K562 (cell line): ENCODE measurements around the gene TCF19. TPM values are rescaled to one million over a fixed set of nuclear protein-coding genes. Genes with fewer than 3 reads are reported as not detected.

Experiments
- ATAC-seq: fragments of 200-7000 bp; cut with Tn5 transposase; 3 replicates; pipeline ENCODE4 v1.9.1; 2020; ENCODE audit warnings: moderate library complexity
- BruUV-seq: library from RNA; stranded (reverse); fragments of 400-500 nt; replicated peaks from 2 replicates; lab custom pipeline; 2021; lab: Mats Ljungman, UMichigan
- CTCF ChIA-PET: fragments of 300-600 bp; formaldehyde crosslinking; extraction: SDS; loops from one replicate; lab custom pipeline; 2021; ENCODE audit warnings: low intra/inter-chr PET ratio; lab: Yijun Ruan, JAX
- POLR2A ChIA-PET: fragments of 300-600, 350-650 bp; sonication (Branson Sonifier 250); formaldehyde crosslinking; extraction: SDS; loops from one replicate; lab custom pipeline; 2021; ENCODE audit warnings: antibody characterized with exemption, inconsistent platforms; lab: Yijun Ruan, JAX
- DNase-seq, 4 experiments: peaks; one replicate each; pipeline versions ENCODE4 v3.0.0 to v3.0.0-alpha.2; 2011 to 2018; ENCODE audit warnings: low spot score in 3 of 4, mixed read lengths in 3 of 4; ENCODE audit errors: extremely low read depth in 1 of 4
- FAIRE-seq: peaks from 2 replicates; lab custom pipeline; 2011; peaks lifted over from hg19 to GRCh38; lab: Jason Lieb, UNC
- H2AFZ ChIP-seq: 2 replicates; pipeline ENCODE4 v1.6.0; 2011; ENCODE audit warnings: low read depth, low read length, control low read depth, inconsistent platforms
- H3K27ac ChIP-seq: fragments of 200-600 bp; 3 replicates; pipeline ENCODE4 v1.8.0; 2011; ENCODE audit warnings: low read depth, mild to moderate bottlenecking, control low read depth, inconsistent platforms, low read length, moderate library complexity, mixed read lengths; ENCODE audit errors: extremely low read depth
- H3K27me3 ChIP-seq, 2 experiments: fragments of 300-600 bp in 1 of 2; 2 replicates in 1 of 2; 3 replicates in 1 of 2; pipeline versions ENCODE4 v1.6.0 to v1.8.0; 2011; ENCODE audit warnings: inconsistent platforms in 2 of 2, low read length in 2 of 2, mild to moderate bottlenecking in 1 of 2, mixed read lengths in 1 of 2, moderate library complexity in 1 of 2; ENCODE audit not compliant: control insufficient read depth in 2 of 2, insufficient read depth in 2 of 2
- H3K36me3 ChIP-seq: fragments of 300-600 bp; 3 replicates; pipeline ENCODE4 v1.8.0; 2011; ENCODE audit warnings: mild to moderate bottlenecking, low read length, inconsistent platforms; ENCODE audit not compliant: control insufficient read depth, insufficient read depth
- H3K4me1 ChIP-seq, 2 experiments: fragments of 200-600 bp in 1 of 2; replicated peaks in 1 of 2; 2 replicates in 1 of 2; 3 replicates in 1 of 2; pipeline versions ENCODE4 v1.5.1 to v1.8.0; 2011; ENCODE audit warnings: inconsistent platforms in 2 of 2, low read length in 2 of 2, mild to moderate bottlenecking in 1 of 2, mixed read lengths in 1 of 2, moderate library complexity in 1 of 2; ENCODE audit not compliant: control insufficient read depth in 2 of 2, insufficient read depth in 2 of 2
- H3K4me2 ChIP-seq: 2 replicates; pipeline ENCODE4 v1.6.1; 2011; ENCODE audit warnings: low read length, control low read depth, inconsistent platforms, mixed read lengths; ENCODE audit not compliant: insufficient read depth
- H3K4me3 ChIP-seq: fragments of 200-600 bp; sonication (generic), shearing (Covaris generic); 2 replicates; pipeline ENCODE4 v1.5.1; 2016; ENCODE audit warnings: control low read depth, inconsistent platforms
- H3K79me2 ChIP-seq: fragments of 200-600 bp; 3 replicates; pipeline ENCODE4 v1.8.0; 2011; ENCODE audit warnings: low read length, inconsistent platforms; ENCODE audit not compliant: control insufficient read depth, insufficient read depth
- H3K9ac ChIP-seq, 2 experiments: 2 replicates each; pipeline versions ENCODE4 v1.6.0 to v1.6.1; 2011; ENCODE audit warnings: low read depth in 2 of 2, low read length in 2 of 2, control low read depth in 1 of 2, inconsistent platforms in 1 of 2, mild to moderate bottlenecking in 1 of 2, mixed read lengths in 1 of 2; ENCODE audit not compliant: insufficient read depth in 1 of 2
- H3K9me1 ChIP-seq: one replicate; pipeline ENCODE4 v1.6.0; 2011; ENCODE audit warnings: inconsistent platforms, mild to moderate bottlenecking, low read length, moderate library complexity; ENCODE audit not compliant: control insufficient read depth, insufficient read depth
- H3K9me3 ChIP-seq: replicated peaks from 2 replicates; pipeline ENCODE4 v1.5.1; 2011; ENCODE audit warnings: low read depth, low read length, inconsistent platforms; ENCODE audit not compliant: control insufficient read depth, insufficient read depth
- H4K20me1 ChIP-seq: replicated peaks from 2 replicates; pipeline ENCODE4 v1.6.1; 2011; ENCODE audit warnings: low read length, inconsistent platforms, mixed read lengths; ENCODE audit not compliant: control insufficient read depth, insufficient read depth
- ATF2 ChIP-seq: sonication (generic); formaldehyde crosslinking; IDR thresholded peaks from 2 replicates; pipeline ENCODE4 v1.8.1; 2022; ENCODE audit warnings: missing genetic modification reagents
- CSDE1 ChIP-seq, 2 experiments: fragments of 450-650 bp; IDR thresholded peaks; 2 replicates each; pipeline ENCODE4 v1.6.1; 2016; ENCODE audit warnings: mild to moderate bottlenecking in 1 of 2
- HNRNPL ChIP-seq: fragments of 200-400 bp; formaldehyde crosslinking; IDR thresholded peaks from 2 replicates; pipeline ENCODE4 v1.6.1; 2017; ENCODE audit warnings: low read depth, mild to moderate bottlenecking, low read length
- NCOR1 ChIP-seq: fragments of 450-650 bp; IDR thresholded peaks from 2 replicates; pipeline ENCODE4 v1.6.1; 2016; ENCODE audit warnings: mild to moderate bottlenecking, moderate library complexity
- POLR2A ChIP-seq: fragments of 450-650 bp; conservative IDR thresholded peaks from 2 replicates; pipeline ENCODE4 v1.6.1; 2016
- TCF7L2 ChIP-seq: fragments of 150-350 bp; IDR thresholded peaks from 2 replicates; pipeline ENCODE4 v1.6.1; 2016; ENCODE audit warnings: low read depth, mild to moderate bottlenecking, low read length, moderate library complexity
- ZNF699 ChIP-seq: fragments of 250-450 bp; sonication (Bioruptor Pico); IDR thresholded peaks from 2 replicates; pipeline ENCODE4 v1.8.0; 2021; ENCODE audit warnings: mild to moderate bottlenecking, moderate library complexity; ENCODE audit not compliant: insufficient replicate concordance
- WGBS: fragments of 100-300 bp; shearing (Covaris generic); methylation state at CpG from one replicate; pipeline ENCODE4 v1.1.6; 2016; ENCODE audit warnings: low coverage, mixed read lengths; ENCODE audit not compliant: insufficient coverage; ENCODE audit errors: missing lambda C conversion rate; 5-methylcytosine and 5-hydroxymethylcytosine counted together
- in situ Hi-C: fragments of 300-500 bp; cut with MboI; formaldehyde crosslinking; loops from 4 replicates; pipeline ENCODE4 v1.15.0; 2018; ENCODE audit warnings: inconsistent platforms, mixed read lengths
- intact Hi-C: fragments of 100-400 bp; cut with micrococcal nuclease; formaldehyde crosslinking; loops from 2 replicates; pipeline ENCODE4 v1.14.2; 2022
- polyA plus RNA-seq, 8 experiments: library from polyadenylated mRNA; depleted of rRNA in 4 of 8; stranded (reverse) in 5 of 8; unstranded in 3 of 8; fragments of >200 nt; fragmentation: Nextera tagmentation in 2 of 8; fragmentation: Illumina TruSeq in 1 of 8; extraction: Ambion mirVana in 2 of 8; extraction: Trizol in 1 of 8; gene quantifications; 2 replicates each; pipeline versions ENCODE4 v1.2.1 to v1.2.3, GENCODE V29; 2011 to 2014; ENCODE audit warnings: inconsistent platforms in 1 of 8, missing spikeins in 1 of 8
- total RNA-seq, 7 experiments: library from RNA; depleted of rRNA in 6 of 7; stranded (reverse); fragments of >200 nt in 6 of 7; fragmentation: Illumina TruSeq in 2 of 7; extraction: Trizol in 2 of 7; gene quantifications; 2 replicates each; pipeline versions ENCODE4 v1.2.1 to v1.2.3, GENCODE V29; 2011 to 2021; ENCODE audit warnings: low replicate concordance in 1 of 7

The TCF19 gene
- total and polyA plus RNA-seq, 9 of the 15 experiments (the other 6 are each of a cell fraction or from before 2014, with no cell fraction given): 4.2 to 42.5 (median 25.7) TPM

- TF ChIP-seq ATF2 (no peak), ZNF699 (CRISPR knock-in tag) (no peak), NCOR1 (no peak), HNRNPL (no peak), CSDE1 (IDR thresholded peaks at IDR 0.05) (no peak), POLR2A (no peak)
- TF ChIP-seq, all 486 proteins: peak for 0
Observed at GRCh38 chr6:31135710-31136109, 22.7 kb upstream of the TCF19 start (continued).

- no peak for ATAC-seq
Observed at GRCh38 chr6:31138982-31139381, 19.4 kb upstream of the TCF19 start, which contains the start of gene PSORS1C2. Gene PSORS1C2 (minus strand): TSS chr6:31139066. CDS start chr6:31139026, 40 bp downstream.

More at GRCh38 chr6:31138982-31139381, 19.4 kb upstream of the TCF19 start, which contains the start of gene PSORS1C2:
- H3K27ac ChIP-seq: no peak within 1 kb of the TSS
- TF ChIP-seq TCF7L2: no peak
- in situ Hi-C loops (loop anchor here (5.0 kb wide), 2 partner anchors 53 to 228 kb away; no protein-coding TSS in a partner anchor), intact Hi-C loops (no loop called here)
- no peaks in the 10 kb centered on the region; the same call in 1 of the 2 replicates for H4K20me1 ChIP-seq
- no peak for DNase-seq
- peak within 1 kb of the TSS in 1 of 2 experiments; percentile 80; a peak in 1 of 4 replicates for H3K9ac ChIP-seq
- H3K4me1 ChIP-seq: peaks cover 3 to 13% of the 10 kb centered on the region in 2 experiments; a peak in 4 of 5 replicates
- H3K9me3 ChIP-seq: no peaks in the 10 kb centered on the region
- 0 out of 2 replicates have a peak within 1 kb of the TSS, but pooled peaks have one; percentile 1 for H3K4me3 ChIP-seq
- H3K79me2 ChIP-seq: no peaks in the 10 kb centered on the region
- no TSS peak for BruUV-seq
- no peak within 1 kb of the TSS for H3K4me2 ChIP-seq
- peak within 1 kb of the TSS; percentile 79 for H2AFZ ChIP-seq
- H3K36me3 ChIP-seq: peaks cover 16% of the 10 kb centered on the region; the same call in 2 of the 3 replicates
- no peaks in the 10 kb centered on the region for H3K9me1 ChIP-seq
- CTCF ChIA-PET: interaction anchor here (3.5 kb wide), 1 partner anchor 53 kb away, joined by 77 read pairs; no protein-coding TSS in a partner anchor
- WGBS: 20% methylated on average over 4 of the region's 4 CpGs
- peaks cover 3 to 18% of the 10 kb centered on the region in 2 experiments; a peak in 4 of 5 replicates for H3K27me3 ChIP-seq
- FAIRE-seq: no peak
- POLR2A ChIA-PET: interaction anchor here (0.6 to 1.4 kb wide), 3 partner anchors 33 to 422 kb away, joined by 3 to 5 read pairs (median 3); partner anchors contain the start of gene MDC1
